NB4 (cell line): ENCODE data around the gene CPA5.

Source experiments
- DNase-seq: peaks from one replicate; pipeline ENCODE4 v3.0.0; 2010; ENCODE audit warnings: low read depth
- H3K4me3 ChIP-seq: one replicate; pipeline ENCODE4 v1.5.1; 2011; ENCODE audit warnings: mild to moderate bottlenecking, low read depth, low read length, moderate library complexity
- MYC ChIP-seq: IDR thresholded peaks from 2 replicates; pipeline ENCODE4 v1.6.1; 2011; ENCODE audit warnings: low read depth, low read length
- POLR2A ChIP-seq: IDR thresholded peaks from 2 replicates; pipeline ENCODE4 v1.6.1; 2011; ENCODE audit warnings: mild to moderate bottlenecking; ENCODE audit not compliant: insufficient read length; ENCODE audit errors: extremely low read depth
- TF ChIP-seq, protein P1 (sequence below): IDR thresholded peaks from one replicate; pipeline ENCODE4 v1.5.1; 2012; ENCODE audit warnings: low read depth, low read length
- TF ChIP-seq, protein P2 (sequence below): IDR thresholded peaks from 2 replicates; pipeline ENCODE4 v1.6.1; 2011; ENCODE audit warnings: low read depth, low read length

Gene CPA5

DNA sequence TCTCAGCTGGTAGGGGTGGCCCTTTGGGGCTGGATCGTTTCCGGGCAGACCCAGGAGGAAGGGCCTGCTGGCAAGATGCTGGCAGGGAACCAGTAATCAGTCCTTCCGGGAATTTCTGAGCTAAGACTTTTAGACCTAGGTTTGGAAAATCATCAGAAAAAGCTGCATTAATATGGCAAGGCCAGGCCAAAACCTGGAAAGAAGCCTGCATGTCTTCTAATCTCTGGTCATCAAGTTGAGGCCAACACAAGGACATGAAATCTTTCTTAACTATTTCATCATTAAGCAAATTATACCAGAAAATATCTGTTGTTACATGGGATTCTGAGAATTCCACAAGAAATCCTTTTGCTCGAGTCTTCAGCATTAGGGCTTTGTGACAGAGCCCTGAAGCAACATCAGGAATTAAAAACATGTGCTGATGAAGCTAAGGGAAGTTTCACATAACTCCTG lies 55.5 kb downstream of the CPA5 start:
- no peak for DNase-seq
- H3K4me3 ChIP-seq = no peak overlapping the region
- TF ChIP-seq, protein P1, sequence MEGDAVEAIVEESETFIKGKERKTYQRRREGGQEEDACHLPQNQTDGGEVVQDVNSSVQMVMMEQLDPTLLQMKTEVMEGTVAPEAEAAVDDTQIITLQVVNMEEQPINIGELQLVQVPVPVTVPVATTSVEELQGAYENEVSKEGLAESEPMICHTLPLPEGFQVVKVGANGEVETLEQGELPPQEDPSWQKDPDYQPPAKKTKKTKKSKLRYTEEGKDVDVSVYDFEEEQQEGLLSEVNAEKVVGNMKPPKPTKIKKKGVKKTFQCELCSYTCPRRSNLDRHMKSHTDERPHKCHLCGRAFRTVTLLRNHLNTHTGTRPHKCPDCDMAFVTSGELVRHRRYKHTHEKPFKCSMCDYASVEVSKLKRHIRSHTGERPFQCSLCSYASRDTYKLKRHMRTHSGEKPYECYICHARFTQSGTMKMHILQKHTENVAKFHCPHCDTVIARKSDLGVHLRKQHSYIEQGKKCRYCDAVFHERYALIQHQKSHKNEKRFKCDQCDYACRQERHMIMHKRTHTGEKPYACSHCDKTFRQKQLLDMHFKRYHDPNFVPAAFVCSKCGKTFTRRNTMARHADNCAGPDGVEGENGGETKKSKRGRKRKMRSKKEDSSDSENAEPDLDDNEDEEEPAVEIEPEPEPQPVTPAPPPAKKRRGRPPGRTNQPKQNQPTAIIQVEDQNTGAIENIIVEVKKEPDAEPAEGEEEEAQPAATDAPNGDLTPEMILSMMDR = no peak
- TF ChIP-seq POLR2A (no peak), MYC (no peak)
- TF ChIP-seq, protein P2, sequence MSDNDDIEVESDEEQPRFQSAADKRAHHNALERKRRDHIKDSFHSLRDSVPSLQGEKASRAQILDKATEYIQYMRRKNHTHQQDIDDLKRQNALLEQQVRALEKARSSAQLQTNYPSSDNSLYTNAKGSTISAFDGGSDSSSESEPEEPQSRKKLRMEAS = no peak

DNA sequence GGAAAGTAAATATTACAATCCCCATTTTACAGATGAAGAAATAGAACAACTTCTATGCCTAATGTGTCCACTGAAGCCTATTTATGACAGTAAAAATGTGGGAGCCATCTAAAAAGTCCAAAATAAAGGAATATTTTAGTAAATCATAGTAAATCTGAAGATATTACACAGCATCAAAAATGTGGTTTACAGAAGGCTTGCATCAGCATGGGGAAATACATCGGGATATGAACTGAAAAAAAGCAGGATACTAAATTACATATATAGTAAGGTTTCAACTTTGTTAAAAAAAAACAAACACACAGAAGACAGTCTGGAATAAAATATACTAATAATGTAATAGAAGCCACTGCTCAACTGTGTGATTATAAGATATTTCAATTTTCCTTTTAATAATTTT lies 56.5 kb downstream of the CPA5 start:
- no peak overlapping the region for H3K4me3 ChIP-seq
- DNase-seq = no peak
- TF ChIP-seq, protein P2 = no peak
- no peak for TF ChIP-seq MYC
- TF ChIP-seq, protein P1 = no peak
- TF ChIP-seq POLR2A = no peak

DNA sequence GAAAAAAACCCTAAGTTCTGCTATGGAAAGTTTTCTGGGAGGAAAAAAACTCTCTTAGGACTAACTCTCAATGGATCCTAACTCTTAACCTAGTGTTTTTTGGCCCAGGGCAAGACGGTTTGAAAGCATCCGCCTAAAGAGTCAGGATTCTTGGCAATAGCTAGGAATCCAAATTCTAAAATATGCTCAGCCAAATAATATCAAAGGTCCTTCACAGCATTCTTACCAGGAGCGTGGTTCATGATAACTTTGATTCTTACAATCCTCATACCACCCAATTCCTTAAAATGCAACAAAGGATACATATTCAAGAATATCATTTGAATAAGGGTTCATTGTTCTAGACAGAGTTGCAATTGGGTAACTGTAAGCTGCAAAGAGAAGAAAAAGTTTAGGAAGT lies 57.0 kb downstream of the CPA5 start:
- TF ChIP-seq, protein P1 = no peak
- TF ChIP-seq POLR2A = no peak
- no peak for TF ChIP-seq MYC
- DNase-seq = no peak
- no peak overlapping the region for H3K4me3 ChIP-seq

DNA sequence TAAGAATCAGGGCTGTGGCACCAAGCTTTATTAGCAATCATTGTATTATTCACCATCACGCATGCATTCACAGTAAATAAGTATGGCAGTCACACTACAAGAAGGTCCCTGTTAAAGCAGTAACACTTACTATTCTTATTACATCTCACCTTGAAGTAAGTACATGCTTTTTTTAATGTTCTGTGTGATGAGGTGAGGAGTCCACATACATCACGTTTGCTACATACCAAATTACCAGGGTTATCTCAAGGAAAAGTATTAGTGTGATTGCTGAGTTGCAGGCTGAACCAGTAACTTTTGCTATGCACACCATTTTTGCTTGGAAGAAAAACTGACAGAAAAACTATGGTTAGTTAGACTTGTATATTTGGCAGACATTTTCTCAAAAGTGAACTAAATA lies 60.4 kb downstream of the CPA5 start:
- TF ChIP-seq MYC (no peak), POLR2A (no peak)
- TF ChIP-seq, protein P1 = no peak
- TF ChIP-seq, protein P2 = no peak
- H3K4me3 ChIP-seq = no peak overlapping the region
- no peak for DNase-seq

DNA sequence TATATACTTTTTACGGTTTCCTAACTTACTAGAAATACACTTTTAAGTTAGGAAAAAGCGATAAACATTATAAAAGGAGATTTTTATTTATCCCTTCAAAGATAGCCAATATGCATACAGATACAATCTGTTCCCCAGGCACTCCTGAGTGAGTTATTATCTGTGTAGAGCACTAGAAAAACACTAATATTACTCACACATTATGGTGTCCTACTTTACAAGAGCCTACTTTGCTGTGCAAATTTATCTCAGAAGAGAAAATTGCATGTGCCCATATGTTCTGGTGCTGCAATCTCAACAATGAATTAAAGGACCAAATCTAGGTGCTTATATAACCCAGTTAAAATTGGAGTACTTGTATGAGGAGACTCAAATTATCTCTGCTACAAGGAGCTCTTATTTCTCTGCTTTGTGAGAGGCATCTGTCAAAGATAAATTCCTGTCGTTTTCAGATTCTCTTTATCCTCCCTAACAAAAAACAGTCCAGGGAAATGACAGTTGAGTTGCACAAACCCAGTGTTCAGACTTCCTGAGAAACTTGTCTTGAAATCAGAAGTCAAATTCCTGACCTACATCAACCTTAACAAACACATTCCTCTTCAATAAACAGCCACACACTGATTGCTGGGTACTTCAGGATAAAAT lies 64.6 kb downstream of the CPA5 start:
- H3K4me3 ChIP-seq = no peak overlapping the region
- DNase-seq = no peak
- TF ChIP-seq, protein P1 = no peak
- TF ChIP-seq MYC (no peak), POLR2A (no peak)
- TF ChIP-seq, protein P2 = no peak

DNA sequence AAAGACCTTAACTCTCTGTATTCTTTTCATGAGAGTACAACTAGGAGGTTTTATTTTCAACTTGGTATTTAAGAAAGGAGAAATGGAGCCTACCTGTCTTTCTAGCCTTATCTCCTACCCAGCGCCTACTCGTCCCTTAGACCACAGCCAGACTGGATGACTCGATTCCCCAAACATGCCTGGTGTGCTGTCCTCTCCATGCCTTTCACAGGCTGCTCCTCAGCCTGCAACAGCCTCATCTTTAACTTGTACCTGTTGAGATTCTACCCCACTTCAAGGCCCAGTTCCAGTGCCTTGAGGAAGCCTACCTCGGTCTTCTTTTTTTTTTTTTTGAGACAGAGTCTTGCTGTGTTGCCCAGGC lies 65.1 kb downstream of the CPA5 start:
- no peak overlapping the region for H3K4me3 ChIP-seq
- TF ChIP-seq MYC (no peak), POLR2A (no peak)
- TF ChIP-seq, protein P1 = no peak
- TF ChIP-seq, protein P2 = no peak
- no peak for DNase-seq
